ENCODE measurements around the gene NSDHL.

NSDHL gene

DNA sequence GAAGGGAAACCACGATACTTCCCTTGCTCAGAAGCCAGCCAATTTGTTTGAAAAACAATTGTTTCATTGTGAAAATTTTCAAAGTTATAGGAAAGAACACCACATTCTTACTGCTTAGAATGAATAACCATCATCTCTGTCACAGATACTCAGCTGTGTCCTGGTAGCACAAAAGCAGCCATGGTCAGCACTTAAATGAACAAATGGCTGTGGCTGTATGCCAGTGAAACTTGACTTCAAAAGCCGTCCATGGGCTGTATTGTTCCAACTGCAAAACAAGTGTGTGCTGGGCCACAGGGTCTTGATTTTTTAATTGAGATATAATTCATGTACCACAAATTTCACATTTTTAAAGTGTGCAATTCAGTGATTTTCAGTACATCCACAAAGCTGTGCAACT lies 19.6 kb downstream of the NSDHL start:
- Histone ChIP-seq H3K36me3 (replicated peaks in 1 of 2; ENCODE audit: control insufficient read depth in 2 of 2, insufficient read depth in 2 of 2, low read length in 2 of 2) (peaks cover 20 to 81% of the 10 kb centered on the region in 2 donors), H2BK5ac (ENCODE audit: low read length) (no peak overlapping the region), H3K4me1 (ENCODE audit: control insufficient read depth in 2 of 2, insufficient read depth in 1 of 2, low read depth in 1 of 2, low read length in 2 of 2) (no peaks in the 10 kb centered on the region), H3K27me3 (ENCODE audit: control insufficient read depth in 3 of 3, insufficient read depth in 3 of 3, low read depth in 1 of 3, low read length in 3 of 3) (peaks cover 0 to 3% (median 0%) of the 10 kb centered on the region in 3 experiments), H3K18ac (ENCODE audit: low read length) (no peak overlapping the region), H2BK15ac (ENCODE audit: low read length) (no peak overlapping the region), H3K4me2 (ENCODE audit: insufficient read depth, low read length, poor library complexity, severe bottlenecking) (no peak overlapping the region), H3K79me1 (ENCODE audit: low read depth, low read length) (no peaks in the 10 kb centered on the region), H3K14ac (ENCODE audit: low read length) (no peak overlapping the region), H4K8ac (ENCODE audit: low read depth, low read length) (no peak overlapping the region), H2AK5ac (ENCODE audit: low read depth, low read length) (no peak overlapping the region), H3K4me3 (ENCODE audit: low read length in 2 of 2) (no peak overlapping the region), H3K9me3 (replicated peaks in 1 of 2; ENCODE audit: control insufficient read depth in 2 of 2, insufficient read depth in 1 of 2, low read depth in 1 of 2, low read length in 2 of 2) (no peaks in the 10 kb centered on the region), H4K91ac (ENCODE audit: low read depth, low read length, poor library complexity) (no peak overlapping the region), H3K9ac (ENCODE audit: low read depth, low read length, poor library complexity) (no peak overlapping the region), H3K23ac (ENCODE audit: low read depth, low read length, poor library complexity) (no peak overlapping the region), H2AFZ (ENCODE audit: low read length) (no peak overlapping the region), H2BK120ac (ENCODE audit: low read depth, low read length) (no peak overlapping the region), H3K4ac (ENCODE audit: low read length) (no peak overlapping the region), H2BK12ac (ENCODE audit: low read length) (no peak overlapping the region), H3K27ac (replicated peaks; ENCODE audit: low read length) (no peak overlapping the region)
- no CpG with 5 or more reads among the region's 2 CpGs for WGBS, 2 donors (ENCODE audit: extremely low coverage in 2 of 2, insufficient read length in 2 of 2, insufficient replicate concordance in 1 of 2)
- no peak for DNase-seq (ENCODE audit: low spot score)

DNA sequence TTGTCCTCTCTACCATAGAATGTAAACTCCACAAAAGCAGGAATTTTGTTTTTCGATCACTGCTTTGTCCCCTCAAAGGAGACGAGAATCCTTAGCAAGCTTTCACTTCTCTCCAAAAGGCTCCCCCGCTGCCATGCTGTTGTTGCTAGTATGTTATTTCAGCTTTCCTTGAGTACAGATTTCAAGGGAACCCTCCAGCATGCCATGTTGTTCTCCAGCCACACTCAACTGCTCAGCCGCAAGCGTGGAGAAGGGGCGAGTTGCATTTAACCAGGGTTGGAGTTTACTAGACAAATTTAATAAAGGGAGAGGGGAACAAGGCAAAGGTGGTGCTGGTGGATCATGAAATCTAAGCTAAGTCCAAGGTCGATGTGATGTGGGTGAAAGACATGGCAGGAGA lies 23.1 kb downstream of the NSDHL start:
- no peak overlapping the region for H2AFZ ChIP-seq (ENCODE audit: low read length)
- H2AK5ac ChIP-seq (ENCODE audit: low read depth, low read length) = no peak overlapping the region
- H2BK5ac ChIP-seq (ENCODE audit: low read length) = no peak overlapping the region
- H3K4me3 ChIP-seq (ENCODE audit: low read length in 2 of 2) = no peak overlapping the region
- no CpG with 5 or more reads among the region's 7 CpGs for WGBS, 2 donors (ENCODE audit: extremely low coverage in 2 of 2, insufficient read length in 2 of 2, insufficient replicate concordance in 1 of 2)
- no peak overlapping the region for H3K27ac ChIP-seq (replicated peaks; ENCODE audit: low read length)
- no peaks in the 10 kb centered on the region for H3K9me3 ChIP-seq (replicated peaks in 1 of 2; ENCODE audit: control insufficient read depth in 2 of 2, insufficient read depth in 1 of 2, low read depth in 1 of 2, low read length in 2 of 2)
- DNase-seq (ENCODE audit: low spot score) = no peak
- peaks cover 0 to 8% (median 0%) of the 10 kb centered on the region in 3 experiments for H3K27me3 ChIP-seq (ENCODE audit: control insufficient read depth in 3 of 3, insufficient read depth in 3 of 3, low read depth in 1 of 3, low read length in 3 of 3)
- no peak overlapping the region for H3K23ac ChIP-seq (ENCODE audit: low read depth, low read length, poor library complexity)
- H3K36me3 ChIP-seq (replicated peaks in 1 of 2; ENCODE audit: control insufficient read depth in 2 of 2, insufficient read depth in 2 of 2, low read length in 2 of 2) = peaks cover 22 to 82% of the 10 kb centered on the region in 2 donors
- H3K4me2 ChIP-seq (ENCODE audit: insufficient read depth, low read length, poor library complexity, severe bottlenecking) = no peak overlapping the region
- H2BK12ac ChIP-seq (ENCODE audit: low read length) = no peak overlapping the region
- H2BK120ac ChIP-seq (ENCODE audit: low read depth, low read length) = no peak overlapping the region
- H3K4me1 ChIP-seq (ENCODE audit: control insufficient read depth in 2 of 2, insufficient read depth in 1 of 2, low read depth in 1 of 2, low read length in 2 of 2) = no peaks in the 10 kb centered on the region
- no peak overlapping the region for H3K14ac ChIP-seq (ENCODE audit: low read length)
- no peak overlapping the region for H3K4ac ChIP-seq (ENCODE audit: low read length)
- H3K18ac ChIP-seq (ENCODE audit: low read length) = no peak overlapping the region
- no peak overlapping the region for H3K9ac ChIP-seq (ENCODE audit: low read depth, low read length, poor library complexity)
- no peak overlapping the region for H4K8ac ChIP-seq (ENCODE audit: low read depth, low read length)
- H4K91ac ChIP-seq (ENCODE audit: low read depth, low read length, poor library complexity) = no peak overlapping the region
- H3K79me1 ChIP-seq (ENCODE audit: low read depth, low read length) = no peaks in the 10 kb centered on the region
- no peak overlapping the region for H2BK15ac ChIP-seq (ENCODE audit: low read length)

DNA sequence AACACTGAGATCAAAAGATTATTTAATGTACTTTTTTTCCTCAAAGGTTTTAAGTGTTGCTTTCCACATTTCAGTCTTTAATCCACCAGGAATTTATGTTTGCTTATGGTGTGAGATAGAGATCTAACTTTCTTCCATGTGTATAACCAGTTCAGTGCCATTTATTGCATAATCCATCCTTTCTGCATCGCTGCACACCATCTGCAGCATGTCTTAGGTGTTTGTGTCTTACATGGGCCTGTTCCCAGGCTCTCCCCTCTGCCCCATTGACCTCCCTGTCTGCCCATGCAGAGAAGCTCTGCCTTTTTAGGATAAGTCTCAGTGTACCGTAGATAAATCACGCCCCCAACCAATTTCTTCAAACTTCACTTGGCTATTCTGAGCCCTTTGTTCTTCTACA lies 30.3 kb downstream of the NSDHL start:
- H3K36me3 ChIP-seq (replicated peaks in 1 of 2; ENCODE audit: control insufficient read depth in 2 of 2, insufficient read depth in 2 of 2, low read length in 2 of 2) = peaks cover 14 to 88% of the 10 kb centered on the region in 2 donors

GRCh38 chrX:152861826-152862225 lies 31.0 kb downstream of the NSDHL start:
- no CpG with 5 or more reads among the region's 6 CpGs for WGBS, 2 donors (ENCODE audit: extremely low coverage in 2 of 2, insufficient read length in 2 of 2, insufficient replicate concordance in 1 of 2)
- H3K36me3 ChIP-seq (replicated peaks in 1 of 2; ENCODE audit: control insufficient read depth in 2 of 2, insufficient read depth in 2 of 2, low read length in 2 of 2) = peaks cover 18 to 92% of the 10 kb centered on the region in 2 donors
- no peak overlapping the region for H3K9ac ChIP-seq (ENCODE audit: low read depth, low read length, poor library complexity)
- no peak overlapping the region for H2AFZ ChIP-seq (ENCODE audit: low read length)
- no peak overlapping the region for H2AK5ac ChIP-seq (ENCODE audit: low read depth, low read length)
- H3K14ac ChIP-seq (ENCODE audit: low read length) = no peak overlapping the region
- DNase-seq (ENCODE audit: low spot score) = no peak
- H4K91ac ChIP-seq (ENCODE audit: low read depth, low read length, poor library complexity) = no peak overlapping the region
- H3K4me1 ChIP-seq (ENCODE audit: control insufficient read depth in 2 of 2, insufficient read depth in 1 of 2, low read depth in 1 of 2, low read length in 2 of 2) = no peaks in the 10 kb centered on the region
- H3K27ac ChIP-seq (replicated peaks; ENCODE audit: low read length) = no peak overlapping the region
- no peak overlapping the region for H2BK120ac ChIP-seq (ENCODE audit: low read depth, low read length)
- no peak overlapping the region for H2BK15ac ChIP-seq (ENCODE audit: low read length)
- H3K27me3 ChIP-seq (ENCODE audit: control insufficient read depth in 3 of 3, insufficient read depth in 3 of 3, low read depth in 1 of 3, low read length in 3 of 3) = peaks cover 0 to 7% (median 0%) of the 10 kb centered on the region in 3 experiments
- H3K23ac ChIP-seq (ENCODE audit: low read depth, low read length, poor library complexity) = no peak overlapping the region
- H3K4ac ChIP-seq (ENCODE audit: low read length) = no peak overlapping the region
- no peak overlapping the region for H3K4me2 ChIP-seq (ENCODE audit: insufficient read depth, low read length, poor library complexity, severe bottlenecking)
- H2BK12ac ChIP-seq (ENCODE audit: low read length) = no peak overlapping the region
- no peaks in the 10 kb centered on the region for H3K9me3 ChIP-seq (replicated peaks in 1 of 2; ENCODE audit: control insufficient read depth in 2 of 2, insufficient read depth in 1 of 2, low read depth in 1 of 2, low read length in 2 of 2)
- H3K18ac ChIP-seq (ENCODE audit: low read length) = no peak overlapping the region
- no peak overlapping the region for H4K8ac ChIP-seq (ENCODE audit: low read depth, low read length)
- H3K79me1 ChIP-seq (ENCODE audit: low read depth, low read length) = no peaks in the 10 kb centered on the region
- H2BK5ac ChIP-seq (ENCODE audit: low read length) = no peak overlapping the region
- H3K4me3 ChIP-seq (ENCODE audit: low read length in 2 of 2) = no peak overlapping the region

More for the DNA sequence above, 30.3 kb downstream of the NSDHL start:
- H3K23ac ChIP-seq (ENCODE audit: low read depth, low read length, poor library complexity) = no peak overlapping the region
- no peaks in the 10 kb centered on the region for H3K9me3 ChIP-seq (replicated peaks in 1 of 2; ENCODE audit: control insufficient read depth in 2 of 2, insufficient read depth in 1 of 2, low read depth in 1 of 2, low read length in 2 of 2)
- no peak overlapping the region for H2BK120ac ChIP-seq (ENCODE audit: low read depth, low read length)
- no CpG with 5 or more reads among the region's 3 CpGs for WGBS, 2 donors (ENCODE audit: extremely low coverage in 2 of 2, insufficient read length in 2 of 2, insufficient replicate concordance in 1 of 2)
- H3K18ac ChIP-seq (ENCODE audit: low read length) = no peak overlapping the region
- no peak overlapping the region for H2BK5ac ChIP-seq (ENCODE audit: low read length)
- no peak overlapping the region for H4K91ac ChIP-seq (ENCODE audit: low read depth, low read length, poor library complexity)
- peaks cover 0 to 7% (median 0%) of the 10 kb centered on the region in 3 experiments for H3K27me3 ChIP-seq (ENCODE audit: control insufficient read depth in 3 of 3, insufficient read depth in 3 of 3, low read depth in 1 of 3, low read length in 3 of 3)
- no peak overlapping the region for H3K4me2 ChIP-seq (ENCODE audit: insufficient read depth, low read length, poor library complexity, severe bottlenecking)
- no peak overlapping the region for H2AK5ac ChIP-seq (ENCODE audit: low read depth, low read length)
- no peaks in the 10 kb centered on the region for H3K4me1 ChIP-seq (ENCODE audit: control insufficient read depth in 2 of 2, insufficient read depth in 1 of 2, low read depth in 1 of 2, low read length in 2 of 2)
- no peaks in the 10 kb centered on the region for H3K79me1 ChIP-seq (ENCODE audit: low read depth, low read length)
- H3K27ac ChIP-seq (replicated peaks; ENCODE audit: low read length) = no peak overlapping the region
- H3K4ac ChIP-seq (ENCODE audit: low read length) = no peak overlapping the region
- H3K14ac ChIP-seq (ENCODE audit: low read length) = no peak overlapping the region
- no peak overlapping the region for H4K8ac ChIP-seq (ENCODE audit: low read depth, low read length)
- no peak for DNase-seq (ENCODE audit: low spot score)
- H3K4me3 ChIP-seq (ENCODE audit: low read length in 2 of 2) = no peak overlapping the region
- no peak overlapping the region for H3K9ac ChIP-seq (ENCODE audit: low read depth, low read length, poor library complexity)
- no peak overlapping the region for H2BK15ac ChIP-seq (ENCODE audit: low read length)
- H2BK12ac ChIP-seq (ENCODE audit: low read length) = no peak overlapping the region
- H2AFZ ChIP-seq (ENCODE audit: low read length) = no peak overlapping the region
